GM13976 (cell line): ENCODE results near the gene MR1.

Experiments
- DNase-seq: peaks from one replicate; pipeline ENCODE4 v3.0.0; 2012; ENCODE audit warnings: low spot score
- in situ Hi-C: fragments of 300-500 bp; cut with MboI; formaldehyde crosslinking; loops from one replicate; pipeline ENCODE4 v1.12.0; 2022; ENCODE audit warnings: low sequenced_read_pairs, mixed read lengths, inconsistent platforms; ENCODE audit not compliant: unreplicated experiment
- TF ChIP-seq, protein P1 (sequence below): IDR thresholded peaks from 2 replicates; pipeline ENCODE4 v1.5.1; 2012; ENCODE audit warnings: borderline replicate concordance, mild to moderate bottlenecking; ENCODE audit not compliant: insufficient read depth; ENCODE audit errors: extremely low read depth, missing control alignments, control extremely low read depth

The MR1 gene

DNA sequence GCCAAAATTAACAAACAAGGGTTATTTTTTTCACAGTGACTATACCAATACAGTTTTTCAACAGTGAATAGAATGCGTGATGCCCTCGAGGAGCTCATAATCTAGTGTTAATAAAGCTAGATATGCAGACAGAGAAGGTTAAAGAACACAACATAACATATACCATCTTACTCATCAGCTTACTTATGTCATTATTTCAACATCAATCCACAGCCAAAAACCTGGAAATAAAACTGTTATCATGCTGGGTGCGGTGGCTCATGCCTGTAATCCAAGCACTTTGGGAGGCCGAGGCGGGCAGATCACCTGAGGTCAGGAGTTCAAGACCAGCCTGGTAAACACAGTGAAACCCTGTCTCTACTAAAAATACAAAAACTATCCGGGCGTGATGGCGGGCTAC is 17.2 kb upstream of the MR1 start:
- TF ChIP-seq, protein P1, sequence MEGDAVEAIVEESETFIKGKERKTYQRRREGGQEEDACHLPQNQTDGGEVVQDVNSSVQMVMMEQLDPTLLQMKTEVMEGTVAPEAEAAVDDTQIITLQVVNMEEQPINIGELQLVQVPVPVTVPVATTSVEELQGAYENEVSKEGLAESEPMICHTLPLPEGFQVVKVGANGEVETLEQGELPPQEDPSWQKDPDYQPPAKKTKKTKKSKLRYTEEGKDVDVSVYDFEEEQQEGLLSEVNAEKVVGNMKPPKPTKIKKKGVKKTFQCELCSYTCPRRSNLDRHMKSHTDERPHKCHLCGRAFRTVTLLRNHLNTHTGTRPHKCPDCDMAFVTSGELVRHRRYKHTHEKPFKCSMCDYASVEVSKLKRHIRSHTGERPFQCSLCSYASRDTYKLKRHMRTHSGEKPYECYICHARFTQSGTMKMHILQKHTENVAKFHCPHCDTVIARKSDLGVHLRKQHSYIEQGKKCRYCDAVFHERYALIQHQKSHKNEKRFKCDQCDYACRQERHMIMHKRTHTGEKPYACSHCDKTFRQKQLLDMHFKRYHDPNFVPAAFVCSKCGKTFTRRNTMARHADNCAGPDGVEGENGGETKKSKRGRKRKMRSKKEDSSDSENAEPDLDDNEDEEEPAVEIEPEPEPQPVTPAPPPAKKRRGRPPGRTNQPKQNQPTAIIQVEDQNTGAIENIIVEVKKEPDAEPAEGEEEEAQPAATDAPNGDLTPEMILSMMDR = no peak
- in situ Hi-C loops = no loop called here
- no peak for DNase-seq

DNA sequence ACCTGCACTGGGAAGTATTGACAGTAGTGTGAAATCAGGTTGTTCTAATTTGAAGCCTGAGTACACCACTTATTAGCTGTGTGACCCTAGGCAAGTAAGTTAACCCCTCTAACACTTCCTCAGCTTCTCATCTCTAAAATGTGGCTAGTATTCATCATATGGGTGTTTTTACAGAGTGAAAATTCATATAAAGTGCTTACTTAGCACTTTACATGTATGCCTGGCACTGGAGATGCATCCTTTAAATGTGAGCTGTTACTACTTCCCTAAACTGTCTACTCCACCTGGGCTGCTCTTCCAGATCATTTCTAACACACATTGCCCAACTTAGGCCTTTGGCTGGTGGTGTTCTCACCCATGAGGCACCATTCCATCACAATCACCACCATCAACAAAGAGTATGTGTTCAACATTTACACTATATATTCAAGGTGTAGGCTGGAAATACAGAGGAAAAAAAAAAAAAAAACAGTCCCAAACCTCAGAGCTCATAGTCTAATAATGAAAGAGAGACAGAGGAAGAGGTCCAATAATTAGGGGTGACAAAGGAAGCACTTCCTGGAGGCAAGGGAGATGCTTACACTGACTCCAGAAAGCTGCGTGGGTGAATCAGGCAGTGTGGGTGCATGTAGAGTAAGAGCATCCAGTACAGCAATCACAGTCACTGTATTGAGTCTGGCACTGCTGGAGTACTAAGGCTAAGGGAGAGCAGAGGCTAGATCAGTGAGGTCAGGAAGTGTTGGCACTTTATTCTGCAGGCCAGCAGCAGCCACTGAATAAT is 14.7 kb upstream of the MR1 start:
- TF ChIP-seq, protein P1 = no peak
- DNase-seq = no peak
- in situ Hi-C loops = no loop called here

DNA sequence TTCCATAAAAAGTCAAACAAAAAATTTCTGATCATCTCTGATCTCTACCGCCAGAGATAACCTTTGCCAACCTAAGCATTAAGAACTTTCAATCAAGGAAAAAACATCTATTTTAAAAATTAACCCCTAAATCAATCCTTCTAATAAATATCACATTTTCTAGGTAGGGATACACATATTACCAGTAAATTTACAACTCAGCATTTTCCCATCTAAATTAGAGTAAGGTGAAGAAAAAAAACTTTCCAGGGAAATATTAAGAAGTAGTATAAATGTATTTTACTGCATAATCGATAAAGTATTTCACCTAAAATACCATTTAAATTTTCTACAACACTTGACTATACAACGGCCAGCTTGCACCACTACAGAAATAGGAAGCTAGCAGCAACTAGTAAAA is 12.6 kb upstream of the MR1 start:
- no peak for DNase-seq
- in situ Hi-C loops = no loop called here

GRCh38 chr1:181021811-181022434 is 11.9 kb upstream of the MR1 start:
- TF ChIP-seq, protein P1 = no peak
- in situ Hi-C loops = no loop called here
- peak; percentile 79 for DNase-seq

More for the DNA sequence above, 12.6 kb upstream of the MR1 start:
- TF ChIP-seq, protein P1 = no peak

DNA sequence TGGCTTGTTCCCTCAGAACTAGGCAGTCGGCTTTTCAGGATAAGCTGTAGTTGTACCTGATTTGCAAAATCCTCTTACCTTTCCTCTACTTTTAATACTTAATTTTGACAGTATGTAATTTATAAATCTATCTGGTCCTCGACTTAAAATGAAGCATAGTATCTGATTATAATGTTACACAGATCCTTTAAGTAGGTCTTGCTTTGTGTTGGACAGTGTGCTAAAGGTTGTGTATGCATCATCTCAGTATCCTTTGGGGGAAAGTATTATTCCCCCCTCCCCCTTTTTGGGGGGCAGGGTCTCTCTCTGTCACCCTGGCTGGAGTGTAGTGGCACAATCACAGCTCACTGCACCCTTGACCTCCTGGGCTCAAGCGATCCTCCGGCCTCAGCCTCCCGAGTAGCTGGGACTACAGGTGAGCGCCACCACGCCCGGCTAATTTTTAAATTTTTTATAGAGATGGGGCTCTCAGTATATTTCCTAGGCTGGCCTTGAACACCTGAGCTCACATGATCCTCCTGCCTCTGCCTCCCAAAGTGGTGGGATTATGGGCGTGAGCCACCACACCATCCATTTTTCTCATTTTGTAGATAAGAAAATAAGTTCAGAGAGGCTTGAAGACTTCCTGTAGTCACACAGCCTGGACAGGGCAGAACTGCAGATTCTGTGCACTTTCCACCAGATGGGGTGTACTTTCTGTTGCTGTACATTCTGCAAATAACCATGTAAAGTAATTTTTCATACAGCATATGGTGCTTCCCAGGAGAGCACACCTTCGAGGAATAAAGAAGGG is 10.3 kb upstream of the MR1 start:
- in situ Hi-C loops = no loop called here
- TF ChIP-seq, protein P1 = no peak
- DNase-seq = no peak

- TF ChIP-seq, protein P1 = no peak
- in situ Hi-C loops = no loop called here
- DNase-seq = no peak
These were observed 5.6 kb upstream of the MR1 start for GRCh38 chr1:181028196-181028595.
